Measurements from ENCODE around the gene ITPKC. TPM values are rescaled to one million over a fixed set of nuclear protein-coding genes. Genes with fewer than 3 reads are reported as not detected.
"Not testable (repeated sequence)": the region's sequence is repeated elsewhere in the genome, so short reads cannot be mapped to it uniquely, and the experiment has no call there.

The ITPKC gene
- total and polyA plus RNA-seq, 11 donors: 6.9 to 27.3 (median 9.1) TPM

GRCh38 chr19:40724855-40725254 is 7.9 kb downstream of the ITPKC start:
- Histone ChIP-seq H3K4me3 (no peak overlapping the region), H3K36me3 (peaks cover 4 to 70% (median 63%) of the 10 kb centered on the region in 9 donors), H3K27ac (no peak overlapping the region), H3K9me3 (peaks cover 0 to 3% (median 0%) of the 10 kb centered on the region in 12 donors), H3K27me3 (no peaks in the 10 kb centered on the region), H3K4me1 (peaks cover 6 to 37% (median 26%) of the 10 kb centered on the region in 12 donors)
- DNase-seq (peak in 1 of 5 donors; percentile 26), ATAC-seq (no peak)
- intact Hi-C loops (cut with DNase I): no loop called here
- no peak for TF ChIP-seq POLR2A (IDR thresholded peaks at IDR 0.05)
- no peak for TF ChIP-seq CTCF (IDR thresholded peaks at IDR 0.05)
- WGBS, 4 donors: 93 to 96% (median 95%) methylated on average over 3 of the region's 3 CpGs

GRCh38 chr19:40726279-40726678 is 9.4 kb downstream of the ITPKC start:
- no peak overlapping the region for H3K27ac ChIP-seq
- no peaks in the 10 kb centered on the region for H3K27me3 ChIP-seq
- TF ChIP-seq POLR2A (IDR thresholded peaks at IDR 0.05): no peak
- intact Hi-C loops (cut with DNase I): no loop called here
- DNase-seq (no peak), ATAC-seq (no peak)
- peaks cover 4 to 23% (median 12%) of the 10 kb centered on the region in 12 donors for H3K4me1 ChIP-seq
- H3K36me3 ChIP-seq: peaks cover 4 to 84% (median 77%) of the 10 kb centered on the region in 9 donors
- WGBS, 4 donors: 92 to 99% (median 98%) methylated on average over 4 of the region's 4 CpGs
- no peak overlapping the region for H3K4me3 ChIP-seq
- peaks cover 0 to 3% (median 0%) of the 10 kb centered on the region in 12 donors for H3K9me3 ChIP-seq

- not testable (repeated sequence) for ATAC-seq
Observed at GRCh38 chr19:40730065-40730464, 13.2 kb downstream of the ITPKC start.

GRCh38 chr19:40732304-40732703 is 15.4 kb downstream of the ITPKC start:
- H3K27me3 ChIP-seq; H3K4me1 ChIP-seq; intact Hi-C loops (cut with DNase I); ATAC-seq; H3K4me3 ChIP-seq; H3K9me3 ChIP-seq; DNase-seq; H3K27ac ChIP-seq: not testable (repeated sequence)
- WGBS, 4 donors: 95 to 97% (median 96%) methylated on average over 16 of the region's 16 CpGs
- H3K36me3 ChIP-seq: peaks cover 2 to 100% (median 97%) of the 10 kb centered on the region in 9 donors

More at GRCh38 chr19:40730065-40730464, 13.2 kb downstream of the ITPKC start:
- intact Hi-C loops (cut with DNase I); H3K4me1 ChIP-seq; H3K9me3 ChIP-seq; H3K27ac ChIP-seq; H3K4me3 ChIP-seq; H3K27me3 ChIP-seq; DNase-seq: not testable (repeated sequence)
- WGBS, 4 donors: 90 to 98% (median 96%) methylated on average over 5 of the region's 5 CpGs
- peaks cover 6 to 100% (median 97%) of the 10 kb centered on the region in 9 donors for H3K36me3 ChIP-seq

GRCh38 chr19:40733149-40733548 is 16.2 kb downstream of the ITPKC start:
- Histone ChIP-seq H3K27me3 (no peaks in the 10 kb centered on the region), H3K4me3 (no peak overlapping the region), H3K36me3 (peaks cover 2 to 100% (median 96%) of the 10 kb centered on the region in 9 donors), H3K4me1 (no peaks in the 10 kb centered on the region), H3K27ac (no peak overlapping the region), H3K9me3 (no peaks in the 10 kb centered on the region)
- DNase-seq: no peak
- 90 to 94% (median 93%) methylated on average over 13 of the region's 13 CpGs for WGBS, 4 donors
- ATAC-seq: no peak
- intact Hi-C loops (cut with DNase I): no loop called here
- TF ChIP-seq CTCF (IDR thresholded peaks at IDR 0.05): no peak
- TF ChIP-seq POLR2A (IDR thresholded peaks at IDR 0.05): no peak
